CD4-positive, alpha-beta T cell treated with Interferon gamma for 1 hour (primary cell): Measurements from ENCODE around the gene LRSAM1.
"Not testable (repeated sequence)": the region's sequence is repeated elsewhere in the genome, so short reads cannot be mapped to it uniquely, and the experiment has no call there.

Experiments used
- DNase-seq: peaks from one replicate; pipeline ENCODE4 v3.0.0-alpha.2; 2020

The LRSAM1 gene

DNA sequence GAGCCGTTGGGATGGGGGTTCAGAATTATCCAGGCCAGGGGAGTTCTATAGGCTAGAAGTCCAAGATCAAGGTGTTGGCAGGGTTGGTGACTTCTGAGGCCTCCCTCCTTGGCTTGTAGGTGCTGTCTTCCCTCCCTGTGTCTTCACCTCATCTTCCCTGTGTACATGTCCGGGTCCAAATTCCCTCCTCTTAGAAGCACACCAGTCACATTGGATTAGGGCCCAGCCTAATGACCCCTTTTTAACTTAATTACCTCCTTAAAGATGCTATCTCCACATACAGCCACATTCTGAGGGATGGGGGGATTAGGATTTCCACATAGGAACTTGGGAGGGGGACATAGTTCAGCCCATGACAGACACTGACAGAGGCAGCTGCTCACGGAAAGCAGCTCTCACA is 12.1 kb downstream of the LRSAM1 start:
- DNase-seq, result no peak

- DNase-seq, result no peak
These were observed 12.6 kb downstream of the LRSAM1 start for GRCh38 chr9:127463911-127464310.

DNA sequence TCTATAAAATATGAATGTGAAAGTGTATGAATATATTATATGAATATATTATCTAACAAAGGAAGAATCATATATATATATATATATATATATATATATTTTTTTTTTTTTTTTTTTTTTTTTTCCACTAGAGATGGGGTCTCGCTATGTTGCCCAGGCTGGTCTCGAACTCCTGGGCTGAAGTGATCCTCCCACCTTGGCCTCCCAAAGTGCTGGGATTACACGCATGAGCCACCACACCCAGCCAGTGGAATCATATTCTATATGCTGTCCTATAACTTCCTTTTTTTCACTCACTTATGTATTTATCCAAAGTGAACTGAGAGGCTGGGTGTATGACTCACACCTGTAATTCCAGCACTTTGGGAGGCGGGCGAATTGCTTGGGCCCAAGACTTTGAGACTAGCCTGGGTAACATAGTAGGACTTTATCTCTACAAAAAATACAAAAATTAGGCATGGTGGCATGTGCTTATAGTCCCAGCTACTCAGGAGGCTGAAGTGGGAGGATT is 15.2 kb downstream of the LRSAM1 start:
- not testable (repeated sequence) for DNase-seq

DNA sequence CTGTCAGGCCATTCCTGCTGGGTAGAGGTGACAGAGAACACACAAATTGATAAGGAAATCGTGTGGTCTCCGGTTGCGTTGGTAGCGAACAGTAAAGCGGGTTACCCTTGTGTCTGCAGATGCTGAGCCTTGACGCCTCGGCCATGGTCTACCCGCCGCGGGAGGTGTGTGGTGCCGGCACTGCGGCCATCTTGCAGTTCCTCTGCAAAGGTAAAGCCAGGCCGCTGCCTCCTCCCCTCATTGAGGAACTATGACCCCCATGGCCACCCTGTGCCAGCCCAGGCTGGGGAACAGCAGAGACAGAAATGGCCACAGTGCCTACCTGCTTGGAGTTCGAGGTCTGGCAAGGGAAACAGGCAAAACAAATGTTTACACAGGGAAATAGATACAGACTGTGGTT is 16.3 kb downstream of the LRSAM1 start:
- DNase-seq, result no peak

DNA sequence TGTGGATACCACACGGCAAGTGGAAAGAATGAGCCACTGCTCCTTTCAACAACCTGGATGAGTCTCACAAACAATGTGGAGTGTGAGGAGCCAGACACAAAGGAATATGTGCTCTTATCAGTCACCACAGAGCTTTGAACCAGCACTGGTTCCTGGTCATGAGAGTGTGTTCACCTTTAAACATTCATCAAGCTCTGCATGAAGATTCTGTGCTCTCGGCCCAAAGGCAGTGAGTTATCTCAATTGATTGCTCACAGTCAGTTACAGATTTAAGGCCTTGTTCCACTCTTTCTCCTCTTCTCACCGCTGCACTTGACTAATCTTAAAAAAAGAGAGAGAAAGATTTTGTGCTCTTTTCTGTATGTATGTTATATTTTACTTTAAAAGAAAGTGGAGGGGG is 19.4 kb downstream of the LRSAM1 start:
- DNase-seq, result no peak

- DNase-seq, result no peak
These were observed 22.2 kb downstream of the LRSAM1 start for GRCh38 chr9:127473501-127473900.

DNA sequence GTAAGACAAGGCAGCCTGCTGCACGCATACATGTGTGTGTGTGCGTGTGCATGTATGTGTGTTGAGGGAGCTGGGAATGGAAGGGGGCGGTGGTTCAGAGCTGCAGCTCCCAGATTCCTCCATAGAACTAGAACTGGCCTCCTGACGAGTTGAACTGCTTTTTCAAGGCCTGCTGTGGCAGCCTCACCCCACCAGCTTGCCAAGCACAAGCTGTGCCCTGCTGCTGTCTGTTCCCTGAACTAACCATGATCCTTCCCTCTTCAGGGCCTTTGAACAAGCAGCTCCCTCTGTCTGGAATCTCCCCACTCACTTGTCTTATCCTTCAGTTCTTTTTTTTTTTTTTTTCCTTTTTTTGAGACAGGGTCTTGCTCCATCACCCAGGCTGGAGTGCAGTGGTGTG is 22.6 kb downstream of the LRSAM1 start:
- no peak for DNase-seq

DNA sequence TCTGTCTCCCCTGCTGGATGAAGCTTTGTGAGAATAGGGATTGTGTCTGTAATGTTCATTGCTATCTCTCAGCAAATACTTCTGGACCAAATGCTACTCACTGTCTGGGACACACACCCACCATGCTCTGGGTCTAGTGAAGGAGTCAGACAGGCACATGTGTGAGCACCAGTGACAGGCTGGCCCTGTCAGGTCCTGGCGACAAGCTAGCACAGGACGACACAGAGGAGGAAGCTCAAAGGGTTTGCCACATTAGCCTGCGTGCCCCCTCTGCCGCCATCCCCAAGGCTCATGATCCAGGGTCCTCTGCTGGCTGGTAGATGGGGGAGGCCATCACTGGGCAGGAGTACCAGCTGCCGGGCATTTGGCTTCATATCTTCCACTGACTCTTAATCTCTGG is 23.3 kb downstream of the LRSAM1 start:
- no peak for DNase-seq

DNA sequence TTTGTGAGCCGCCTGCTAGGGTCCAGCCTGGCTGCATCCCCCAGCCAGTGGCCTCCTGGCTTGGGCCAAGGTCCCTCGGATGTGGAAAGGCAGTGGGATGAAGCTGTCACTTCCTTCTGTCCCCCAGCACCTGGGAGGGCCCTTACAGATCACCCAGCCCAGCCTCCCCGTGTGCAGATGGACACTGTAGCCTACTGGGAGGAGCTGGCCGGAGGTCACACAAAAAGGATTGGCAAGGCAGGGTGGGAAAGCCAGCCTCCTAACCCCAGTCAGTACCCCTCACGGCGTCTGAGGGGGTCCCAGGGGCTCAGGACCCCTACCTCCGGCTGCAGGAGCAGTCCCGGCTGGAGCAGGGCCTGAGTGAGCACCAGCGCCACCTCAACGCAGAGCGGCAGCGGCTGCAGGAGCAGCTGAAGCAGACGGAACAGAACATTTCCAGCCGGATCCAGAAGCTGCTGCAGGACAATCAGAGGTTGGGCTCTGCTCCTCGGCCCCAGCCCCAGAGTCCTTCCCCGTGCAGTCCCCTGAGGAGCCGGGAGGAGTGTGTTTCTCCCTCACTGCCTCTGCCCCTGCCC is 28.3 kb downstream of the LRSAM1 start:
- DNase-seq, result no peak

DNA sequence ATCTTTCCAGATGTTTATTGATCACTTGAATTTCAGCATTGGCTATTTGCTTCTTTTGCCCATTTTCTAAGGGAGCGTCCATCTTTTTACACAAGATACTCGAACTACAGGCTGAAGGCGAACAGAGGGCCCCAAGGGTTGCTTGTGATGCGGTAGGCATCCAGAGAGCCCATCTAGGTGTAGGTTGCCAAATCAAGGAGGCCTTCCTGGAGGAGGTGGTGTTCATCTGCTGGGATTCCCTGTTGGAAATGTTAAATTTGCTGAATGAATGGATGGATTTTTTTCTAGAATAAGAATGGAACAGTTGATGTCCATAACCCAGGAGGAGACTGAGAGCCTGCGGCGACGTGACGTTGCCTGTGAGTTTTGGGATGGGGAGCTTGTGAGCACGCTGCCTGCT is 31.4 kb downstream of the LRSAM1 start:
- DNase-seq, result no peak

DNA sequence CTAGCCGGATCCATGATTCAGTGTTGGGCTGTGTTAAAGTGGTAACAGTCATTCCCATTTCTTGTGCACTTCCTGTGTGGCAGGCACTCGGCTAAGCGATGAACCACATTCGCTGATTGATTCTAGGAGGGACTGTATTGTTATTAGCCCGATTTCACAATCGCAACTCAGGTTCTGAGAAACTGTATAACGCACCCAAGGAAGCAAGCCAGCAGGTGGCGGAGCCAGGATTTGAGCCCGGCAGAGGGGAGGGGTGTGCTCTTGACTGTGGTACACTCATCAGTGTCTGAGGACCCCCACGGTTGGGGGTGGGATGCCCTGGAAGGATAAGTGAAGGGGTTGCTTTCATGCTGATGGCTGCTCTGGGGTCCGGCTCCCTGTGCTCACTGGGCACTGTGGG is 34.7 kb downstream of the LRSAM1 start:
- DNase-seq, result no peak

GRCh38 chr9:127488946-127489345 is 37.6 kb downstream of the LRSAM1 start:
- no peak for DNase-seq

DNA sequence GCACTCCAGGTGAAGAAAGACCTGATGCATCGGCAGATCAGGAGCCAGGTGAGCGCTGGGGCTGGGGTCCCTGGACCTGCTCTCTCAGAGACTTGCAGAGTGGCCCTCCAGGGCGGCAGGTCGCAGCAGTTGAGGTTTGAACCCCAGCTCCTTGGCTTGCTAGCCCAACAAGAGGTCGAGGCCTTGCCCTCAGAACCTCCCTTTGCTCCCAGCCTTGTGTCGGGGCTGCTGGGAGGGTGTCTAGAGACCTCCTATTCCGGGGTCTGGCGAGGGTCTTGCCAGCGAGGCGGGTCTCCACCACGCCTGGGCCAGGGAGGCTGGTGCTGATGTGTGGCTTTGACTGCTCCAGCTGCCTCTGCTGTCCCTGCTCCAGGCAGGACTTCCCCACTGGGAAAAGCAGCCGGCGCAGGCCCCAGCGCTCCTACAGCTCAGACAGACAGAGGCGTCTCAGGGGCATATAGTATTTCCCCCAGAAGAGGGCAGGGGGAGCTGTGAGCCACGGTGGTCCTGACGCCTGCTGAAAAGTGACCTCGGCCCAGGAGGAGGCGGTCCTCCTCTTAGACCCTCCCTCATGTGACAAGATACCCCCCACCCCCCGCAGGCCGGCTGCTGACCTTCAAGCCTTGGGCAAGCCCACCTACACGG is 38.3 kb downstream of the LRSAM1 start:
- DNase-seq, result no peak

DNA sequence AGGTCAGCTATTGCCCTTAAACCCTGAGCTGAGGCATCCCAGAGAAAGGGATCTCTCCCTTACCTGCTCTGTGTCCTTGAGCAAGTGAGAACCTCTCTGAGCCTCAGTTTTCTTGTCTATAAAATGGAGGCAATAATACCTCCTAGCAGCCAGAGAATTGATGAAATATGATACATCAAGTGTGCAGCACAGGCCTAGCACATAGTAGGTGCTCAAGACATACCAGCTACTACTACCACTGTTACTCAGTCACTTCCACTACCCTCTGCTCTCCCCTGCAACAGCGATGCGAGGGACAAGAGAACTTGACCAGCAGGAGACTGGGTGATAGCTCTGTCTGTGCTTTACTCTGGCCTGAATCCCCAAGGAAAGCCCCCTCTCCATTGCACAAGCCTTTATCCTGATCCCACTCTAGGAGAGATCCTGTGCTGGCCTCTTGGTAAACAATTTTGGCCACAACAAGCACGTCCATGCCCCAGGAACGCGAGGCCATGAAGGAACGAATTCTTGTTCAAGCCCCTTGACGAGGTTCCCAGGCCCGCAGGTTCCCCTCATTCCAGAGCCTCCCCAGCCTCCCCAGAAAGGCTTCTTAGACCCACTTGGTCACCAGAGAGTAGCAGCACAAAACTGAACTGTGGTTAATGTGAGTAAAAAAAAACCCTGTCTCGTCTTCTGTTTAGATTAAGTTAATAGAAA is 39.4 kb downstream of the LRSAM1 start:
- no peak for DNase-seq

- DNase-seq, result no peak
These were observed 40.2 kb downstream of the LRSAM1 start for GRCh38 chr9:127491516-127491915.

DNA sequence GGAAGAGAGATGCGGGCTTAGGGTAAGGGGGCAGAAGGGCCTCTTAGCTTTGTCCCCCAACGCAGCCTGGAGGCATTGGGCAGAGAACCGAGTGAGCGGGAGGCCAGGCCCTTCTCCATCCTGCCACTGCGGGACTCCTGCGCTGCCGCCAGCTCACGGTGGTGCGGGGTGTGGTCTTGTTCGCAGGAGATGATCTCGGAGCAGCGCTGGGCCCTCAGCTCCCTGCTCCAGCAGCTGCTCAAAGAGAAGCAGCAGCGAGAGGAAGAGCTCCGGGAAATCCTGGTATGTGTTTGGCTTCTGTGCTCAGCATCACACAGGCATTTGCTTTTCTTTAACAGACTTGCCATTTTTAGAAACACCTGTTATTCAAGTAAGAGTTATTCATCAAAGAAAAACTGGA is 41.3 kb downstream of the LRSAM1 start:
- DNase-seq, result no peak

- no peak for DNase-seq
These were observed 42.4 kb downstream of the LRSAM1 start for GRCh38 chr9:127493592-127494303.

DNA sequence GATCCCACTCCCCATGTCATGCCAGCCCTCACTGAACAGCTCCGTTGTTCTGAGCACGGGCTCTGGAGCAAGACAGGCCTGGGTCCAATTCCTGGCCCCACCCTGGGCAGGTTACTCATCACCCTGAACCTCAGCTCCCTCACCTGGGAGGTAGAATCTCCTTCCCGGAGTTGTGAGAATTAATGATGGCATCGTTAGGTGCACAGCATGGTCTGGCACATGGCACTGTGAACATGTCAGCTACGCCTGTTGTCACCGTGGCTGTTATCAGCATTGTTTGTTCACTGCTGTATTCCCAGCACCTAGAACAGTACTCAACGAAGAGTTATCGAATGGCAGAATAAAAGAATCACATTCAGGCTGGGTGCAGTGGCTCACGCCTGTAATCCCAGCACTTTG is 43.0 kb downstream of the LRSAM1 start:
- no peak for DNase-seq

DNA sequence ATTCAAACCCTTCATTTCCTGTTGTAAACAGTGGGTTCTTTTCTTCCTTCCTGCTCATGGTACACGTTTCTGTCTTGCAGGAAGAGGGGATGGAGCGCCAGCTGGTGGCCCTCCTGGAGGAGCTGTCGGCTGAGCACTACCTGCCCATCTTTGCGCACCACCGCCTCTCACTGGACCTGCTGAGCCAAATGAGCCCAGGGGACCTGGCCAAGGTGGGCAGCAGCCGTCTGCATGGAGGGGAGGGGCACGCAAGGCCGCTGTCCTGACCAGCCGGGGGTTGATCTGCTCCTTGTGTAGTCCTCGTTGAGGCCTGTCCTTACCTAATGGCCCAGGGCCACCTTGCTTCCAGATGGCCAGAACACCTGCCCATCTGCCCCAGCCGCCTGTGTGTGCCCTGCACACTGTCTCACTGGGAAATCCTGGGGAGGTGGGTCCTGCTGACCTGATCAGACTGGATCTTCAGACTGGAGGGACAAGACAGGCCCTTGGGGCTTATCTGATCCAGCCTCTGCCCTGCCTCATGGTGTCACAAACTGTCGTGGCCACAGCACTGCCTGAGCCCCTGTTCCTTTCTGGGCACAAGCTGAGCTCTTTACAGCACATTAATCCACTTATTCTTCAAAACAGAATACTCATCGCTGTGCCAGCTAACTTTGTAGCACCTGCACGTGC is 44.7 kb downstream of the LRSAM1 start:
- DNase-seq, result no peak

DNA sequence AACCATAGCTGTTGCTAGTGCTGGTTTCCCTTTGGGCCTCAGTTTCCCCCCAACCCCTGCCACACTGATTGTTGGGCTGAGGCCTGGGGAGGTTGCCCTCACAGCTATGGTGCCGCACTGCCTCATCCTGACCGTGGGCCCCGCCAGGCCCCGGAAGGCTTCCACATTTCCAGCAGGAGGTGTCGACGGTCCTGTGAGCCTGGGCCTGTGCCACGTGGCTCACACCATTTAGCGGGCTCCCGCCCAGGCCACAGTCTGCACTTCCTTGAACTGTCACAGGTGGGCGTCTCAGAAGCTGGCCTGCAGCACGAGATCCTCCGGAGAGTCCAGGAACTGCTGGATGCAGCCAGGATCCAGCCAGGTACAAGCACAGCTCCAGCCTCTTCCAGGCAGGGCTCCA is 45.7 kb downstream of the LRSAM1 start:
- no peak for DNase-seq

DNA sequence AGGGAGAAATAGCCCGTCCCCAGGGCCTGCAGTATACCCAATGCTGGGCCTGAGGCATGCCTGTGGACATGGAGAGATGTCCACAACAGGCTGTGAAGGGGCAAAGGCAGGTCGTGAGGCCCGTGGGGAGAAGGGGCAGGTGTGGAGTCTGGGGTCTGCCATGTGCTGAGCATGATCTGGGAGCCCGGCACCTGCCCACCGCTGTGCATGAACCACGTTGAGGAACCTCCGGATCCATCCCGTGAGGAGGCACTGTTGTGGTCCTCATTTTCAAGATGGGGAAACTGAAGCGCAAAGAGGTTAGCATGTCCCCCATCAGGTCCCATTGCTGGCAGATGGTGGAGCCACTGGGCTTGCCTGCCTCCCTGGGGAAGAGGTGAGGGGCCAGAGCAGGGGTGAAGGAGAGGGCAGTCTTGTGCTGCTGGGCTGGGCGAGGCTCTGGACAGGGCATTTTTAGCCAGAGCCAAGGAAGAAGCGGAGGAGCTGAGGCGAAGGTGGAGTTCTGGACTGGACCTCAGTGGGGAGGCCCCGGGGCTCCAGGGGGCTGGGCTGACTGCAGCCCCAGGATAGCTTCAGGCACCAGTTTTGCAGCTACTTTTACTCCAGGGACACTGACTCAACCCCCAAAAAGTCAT is 46.5 kb downstream of the LRSAM1 start:
- no peak for DNase-seq

- DNase-seq, result no peak
These were observed 47.0 kb downstream of the LRSAM1 start for GRCh38 chr9:127498298-127498697.

- no peak for DNase-seq
These were observed 49.1 kb downstream of the LRSAM1 start for GRCh38 chr9:127500399-127500798.
